ENCODE measurements around the gene KCNT2.

- TF ChIP-seq CTCF (IDR thresholded peaks at IDR 0.05) (no peak), ELK1 (IDR thresholded peaks at IDR 0.05; ENCODE audit: low read depth, low read length) (no peak), EP300 (IDR thresholded peaks at IDR 0.05) (no peak), RARB (CRISPR knock-in tag; IDR thresholded peaks at IDR 0.05) (no peak), MYC (IDR thresholded peaks at IDR 0.05; ENCODE audit: borderline replicate concordance, low read length) (no peak), RFX5 (IDR thresholded peaks at IDR 0.05) (no peak), JUNB (IDR thresholded peaks at IDR 0.05) (no peak), NR3C1 (IDR thresholded peaks at IDR 0.05) (no peak), CHD4 (IDR thresholded peaks at IDR 0.05; ENCODE audit: borderline replicate concordance) (no peak)
- TF ChIP-seq, protein P1, sequence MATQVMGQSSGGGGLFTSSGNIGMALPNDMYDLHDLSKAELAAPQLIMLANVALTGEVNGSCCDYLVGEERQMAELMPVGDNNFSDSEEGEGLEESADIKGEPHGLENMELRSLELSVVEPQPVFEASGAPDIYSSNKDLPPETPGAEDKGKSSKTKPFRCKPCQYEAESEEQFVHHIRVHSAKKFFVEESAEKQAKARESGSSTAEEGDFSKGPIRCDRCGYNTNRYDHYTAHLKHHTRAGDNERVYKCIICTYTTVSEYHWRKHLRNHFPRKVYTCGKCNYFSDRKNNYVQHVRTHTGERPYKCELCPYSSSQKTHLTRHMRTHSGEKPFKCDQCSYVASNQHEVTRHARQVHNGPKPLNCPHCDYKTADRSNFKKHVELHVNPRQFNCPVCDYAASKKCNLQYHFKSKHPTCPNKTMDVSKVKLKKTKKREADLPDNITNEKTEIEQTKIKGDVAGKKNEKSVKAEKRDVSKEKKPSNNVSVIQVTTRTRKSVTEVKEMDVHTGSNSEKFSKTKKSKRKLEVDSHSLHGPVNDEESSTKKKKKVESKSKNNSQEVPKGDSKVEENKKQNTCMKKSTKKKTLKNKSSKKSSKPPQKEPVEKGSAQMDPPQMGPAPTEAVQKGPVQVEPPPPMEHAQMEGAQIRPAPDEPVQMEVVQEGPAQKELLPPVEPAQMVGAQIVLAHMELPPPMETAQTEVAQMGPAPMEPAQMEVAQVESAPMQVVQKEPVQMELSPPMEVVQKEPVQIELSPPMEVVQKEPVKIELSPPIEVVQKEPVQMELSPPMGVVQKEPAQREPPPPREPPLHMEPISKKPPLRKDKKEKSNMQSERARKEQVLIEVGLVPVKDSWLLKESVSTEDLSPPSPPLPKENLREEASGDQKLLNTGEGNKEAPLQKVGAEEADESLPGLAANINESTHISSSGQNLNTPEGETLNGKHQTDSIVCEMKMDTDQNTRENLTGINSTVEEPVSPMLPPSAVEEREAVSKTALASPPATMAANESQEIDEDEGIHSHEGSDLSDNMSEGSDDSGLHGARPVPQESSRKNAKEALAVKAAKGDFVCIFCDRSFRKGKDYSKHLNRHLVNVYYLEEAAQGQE (IDR thresholded peaks at IDR 0.05), result no peak
These were observed 57.5 kb downstream of the KCNT2 start for GRCh38 chr1:196550731-196551130.

All from A549 (cell line).